NCI-H460 (cell line): ENCODE results near the gene RBMS2. TPM values are rescaled to one million over a fixed set of nuclear protein-coding genes. Genes with fewer than 3 reads are reported as not detected.
A peak's percentile ranks its signal among the peaks of the same experiment; 100 is the strongest.
"Not testable (repeated sequence)": the region's sequence is repeated elsewhere in the genome, so short reads cannot be mapped to it uniquely, and the experiment has no call there.

Source experiments
- DNase-seq: peaks from one replicate; pipeline ENCODE4 v3.0.0-alpha.2; 2016; ENCODE audit warnings: low read depth; ENCODE audit errors: extremely low read depth
- polyA plus RNA-seq: library from polyadenylated mRNA; depleted of rRNA; stranded (reverse); fragments of >200 nt; gene quantifications from 2 replicates; pipeline ENCODE4 v1.2.3, GENCODE V29; 2014; cell fraction: nucleus; rRNA removed
- total RNA-seq: library from RNA; depleted of rRNA; stranded (reverse); fragments of >200 nt; shearing (Covaris generic); gene quantifications from 2 replicates; pipeline ENCODE4 v1.2.3, GENCODE V29; 2014; rRNA removed

The RBMS2 gene, protein sequence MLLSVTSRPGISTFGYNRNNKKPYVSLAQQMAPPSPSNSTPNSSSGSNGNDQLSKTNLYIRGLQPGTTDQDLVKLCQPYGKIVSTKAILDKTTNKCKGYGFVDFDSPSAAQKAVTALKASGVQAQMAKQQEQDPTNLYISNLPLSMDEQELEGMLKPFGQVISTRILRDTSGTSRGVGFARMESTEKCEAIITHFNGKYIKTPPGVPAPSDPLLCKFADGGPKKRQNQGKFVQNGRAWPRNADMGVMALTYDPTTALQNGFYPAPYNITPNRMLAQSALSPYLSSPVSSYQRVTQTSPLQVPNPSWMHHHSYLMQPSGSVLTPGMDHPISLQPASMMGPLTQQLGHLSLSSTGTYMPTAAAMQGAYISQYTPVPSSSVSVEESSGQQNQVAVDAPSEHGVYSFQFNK
- 49.6 and 52.8 TPM in 2 replicates for total RNA-seq
- 37.6 and 47.8 TPM in 2 replicates for polyA plus RNA-seq

DNA sequence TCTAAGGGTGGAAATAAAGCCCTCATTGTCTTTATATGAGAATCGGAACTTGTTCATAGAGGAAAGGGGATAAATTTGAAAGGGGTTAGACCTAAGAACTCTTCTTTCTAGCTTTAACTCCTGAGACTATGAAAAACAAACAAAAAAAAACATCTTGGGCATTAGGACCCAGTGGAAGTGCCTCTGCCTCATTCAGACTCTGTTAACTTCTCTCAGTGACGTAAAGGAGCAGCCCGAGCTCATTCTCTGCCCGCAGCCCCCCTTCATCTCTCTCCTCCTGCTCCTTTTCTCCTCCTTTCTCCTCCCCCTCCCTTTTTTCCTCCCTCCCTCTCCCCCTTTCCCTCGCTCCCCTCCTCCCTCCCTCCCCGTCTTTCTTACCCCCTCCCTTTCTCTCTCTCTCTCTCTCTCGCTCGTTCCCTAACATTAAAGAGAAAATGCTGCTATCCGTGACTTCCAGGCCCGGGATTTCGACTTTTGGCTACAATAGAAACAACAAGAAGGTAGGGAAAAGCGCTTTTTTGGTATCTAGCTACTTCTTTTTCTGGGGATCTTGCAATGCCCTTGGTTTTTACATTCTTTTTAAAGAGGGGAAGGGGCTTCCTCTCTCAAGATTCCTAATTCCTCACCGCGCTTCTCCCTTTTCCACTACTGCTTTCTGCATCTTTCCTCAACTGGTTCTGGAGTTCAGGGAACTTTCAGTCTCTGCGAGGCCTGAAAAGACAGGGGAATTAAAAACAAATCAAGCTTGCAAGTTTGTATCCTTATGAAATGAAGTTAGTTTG lies at the start of gene RBMS2:
Gene RBMS2 (plus strand): TSS at position 231 of the 782 bp plus-strand sequence. CDS start 204 bp downstream, at position 435.
- peak; percentile 94 for DNase-seq

DNA sequence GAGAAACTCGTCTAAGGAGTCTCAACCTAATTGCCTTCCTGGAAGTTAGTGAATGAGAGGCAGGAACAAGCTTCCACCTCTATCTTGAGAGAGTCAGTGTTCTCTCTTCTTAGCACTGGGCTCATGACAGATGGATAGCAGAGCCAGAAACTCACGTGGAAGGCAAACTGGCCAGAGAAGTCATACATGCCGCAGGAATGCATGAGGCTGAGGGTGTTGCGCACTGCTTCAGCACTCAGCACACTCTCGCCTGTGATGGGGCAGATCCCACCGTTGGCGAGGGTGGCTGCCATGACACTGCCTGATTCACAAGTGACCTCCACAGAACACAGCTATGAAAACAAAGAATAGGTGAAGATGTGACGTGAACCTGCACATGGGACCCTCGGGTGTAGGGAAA lies 47.2 kb upstream of the RBMS2 start:
- DNase-seq, result no peak

DNA sequence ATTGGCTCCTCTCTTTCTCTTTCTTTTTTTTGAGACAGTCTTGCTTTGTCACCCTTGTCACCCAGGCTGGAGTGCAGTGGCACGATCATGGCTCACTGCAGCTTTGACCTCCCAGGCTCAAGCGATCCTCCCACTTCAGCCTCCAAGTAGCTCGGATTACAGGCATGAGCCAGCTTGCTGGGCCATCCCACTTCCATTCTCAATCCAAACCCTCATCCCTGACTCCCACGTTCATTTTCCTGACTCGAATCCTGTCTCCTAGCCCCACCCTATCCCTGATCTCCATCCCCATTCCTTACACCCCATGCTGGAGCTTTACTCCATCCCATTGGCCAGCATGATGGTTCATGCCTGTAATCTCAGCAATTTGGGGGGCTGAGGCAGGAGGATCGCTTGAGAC lies 45.5 kb upstream of the RBMS2 start:
- no peak for DNase-seq

DNA sequence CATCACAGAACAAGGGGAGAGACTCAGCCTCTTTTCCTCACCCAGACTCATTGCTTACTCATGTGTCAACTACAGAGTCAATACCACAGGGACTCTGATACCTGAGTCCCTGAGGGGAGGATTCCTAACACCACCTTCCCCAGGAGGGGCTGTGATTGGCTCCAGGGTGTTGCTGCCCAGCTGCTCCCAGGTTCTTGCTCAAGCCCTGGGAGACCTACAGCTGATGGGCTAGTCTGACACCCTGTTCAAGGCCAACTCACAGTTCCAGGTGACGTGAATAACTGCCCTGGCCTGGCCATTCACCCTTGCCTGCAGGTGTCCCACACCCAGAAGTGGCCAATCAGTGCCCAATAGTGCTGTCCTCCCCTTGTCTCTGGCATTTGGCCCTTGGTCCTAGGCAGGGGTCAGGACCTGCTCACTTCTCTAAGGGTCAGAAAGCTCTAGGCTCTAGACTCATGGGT lies 44.6 kb upstream of the RBMS2 start:
- no peak for DNase-seq

DNA sequence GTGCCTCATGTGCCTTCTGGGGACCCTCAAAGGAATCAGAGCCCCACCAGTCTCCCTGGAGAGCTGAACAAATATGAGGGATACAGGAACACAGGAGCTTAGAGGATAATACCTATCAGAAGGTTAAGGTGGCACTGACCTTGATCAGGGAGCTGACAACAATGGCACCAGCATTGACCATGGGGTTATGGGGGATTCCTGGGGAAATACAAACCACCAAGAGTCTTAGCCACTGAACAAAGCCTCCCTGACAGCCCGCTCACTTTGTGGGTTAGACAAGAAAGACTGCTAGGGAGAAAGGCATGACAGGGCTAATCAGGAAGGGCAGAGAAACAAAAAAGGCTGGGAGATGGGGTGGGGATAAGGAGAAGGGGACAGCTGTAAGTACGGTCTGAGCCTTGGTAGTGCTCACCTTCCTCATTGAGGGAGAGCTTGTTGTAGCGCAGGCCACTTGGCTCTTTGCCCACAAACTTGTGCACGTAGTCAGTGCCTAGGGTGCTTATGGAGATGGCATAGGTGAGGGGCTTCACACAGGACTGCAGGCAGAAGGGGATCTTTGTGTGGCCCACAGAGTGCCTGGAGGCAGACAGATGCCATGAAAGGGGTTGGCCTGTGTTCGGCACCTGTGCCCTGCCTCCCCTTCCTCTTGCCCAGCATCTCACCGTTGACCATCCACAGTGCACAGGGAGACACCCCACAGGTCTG lies 43.9 kb upstream of the RBMS2 start:
- DNase-seq, result no peak

DNA sequence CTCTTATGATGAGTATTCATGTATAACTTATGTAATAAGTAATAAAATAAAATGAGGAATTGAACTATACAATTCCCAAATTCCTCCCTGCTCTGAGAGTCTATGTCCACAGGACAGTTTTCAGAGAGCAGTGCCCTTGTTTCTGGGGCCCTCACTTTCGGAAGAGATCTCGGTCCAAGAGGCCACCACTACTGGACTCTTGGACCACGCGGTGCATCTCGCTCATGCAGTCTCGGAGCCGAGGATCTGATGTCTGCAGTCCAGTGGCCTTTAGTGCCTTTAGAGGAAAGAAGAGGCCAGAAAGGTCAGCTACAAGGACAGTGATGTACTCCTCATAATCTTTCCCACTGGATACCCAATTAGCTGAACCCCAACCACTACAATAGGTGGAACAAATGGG lies 42.0 kb upstream of the RBMS2 start:
- no peak for DNase-seq

DNA sequence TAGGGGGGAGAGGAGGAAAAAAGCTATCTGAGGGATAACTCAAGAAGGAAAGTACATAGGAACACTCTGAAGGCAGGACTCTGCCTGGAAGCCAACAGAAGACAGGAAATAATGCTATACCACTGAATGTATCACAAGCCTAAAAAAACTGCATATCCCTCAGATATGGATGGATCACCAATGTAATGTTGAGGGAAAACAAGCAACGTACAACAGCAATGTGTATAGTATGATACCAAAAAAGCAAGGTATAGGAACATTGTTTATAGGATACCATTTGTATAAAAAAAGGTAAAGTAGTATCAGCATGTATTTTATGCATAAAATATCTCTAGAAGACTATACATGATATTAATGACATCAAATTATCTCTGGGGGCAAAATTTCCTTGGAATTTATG lies 37.1 kb upstream of the RBMS2 start:
- no peak for DNase-seq

GRCh38 chr12:56486694-56487093 lies 34.9 kb upstream of the RBMS2 start:
- DNase-seq, result no peak

DNA sequence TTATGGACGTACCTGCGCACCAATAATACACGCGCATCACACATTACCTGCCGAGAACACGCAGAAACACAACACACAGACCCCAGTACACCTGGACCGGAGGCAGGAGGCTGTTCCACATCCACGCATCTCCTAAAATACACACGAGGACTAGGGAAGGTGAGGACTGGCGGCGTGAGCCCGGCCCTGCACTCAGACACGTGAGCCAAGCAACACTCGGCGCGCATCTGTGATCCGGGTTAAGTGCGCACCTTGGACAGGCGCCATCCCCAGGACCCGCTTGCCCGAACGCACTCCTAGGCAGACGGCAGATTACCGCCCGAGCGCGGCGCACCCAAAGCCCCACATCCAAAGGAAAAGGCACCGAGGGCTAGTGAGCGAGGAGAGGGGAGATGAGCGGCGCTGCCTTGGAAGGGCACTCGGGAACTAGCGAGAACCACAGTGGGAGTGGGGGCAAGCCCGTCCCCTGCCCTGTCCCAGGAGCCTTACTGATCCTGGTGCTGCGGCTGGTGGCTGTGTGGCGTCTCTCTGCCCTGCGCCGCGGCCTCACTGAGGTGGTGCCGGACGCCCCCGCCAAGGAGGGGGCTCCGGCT lies 34.1 kb upstream of the RBMS2 start:
- DNase-seq, result no peak

DNA sequence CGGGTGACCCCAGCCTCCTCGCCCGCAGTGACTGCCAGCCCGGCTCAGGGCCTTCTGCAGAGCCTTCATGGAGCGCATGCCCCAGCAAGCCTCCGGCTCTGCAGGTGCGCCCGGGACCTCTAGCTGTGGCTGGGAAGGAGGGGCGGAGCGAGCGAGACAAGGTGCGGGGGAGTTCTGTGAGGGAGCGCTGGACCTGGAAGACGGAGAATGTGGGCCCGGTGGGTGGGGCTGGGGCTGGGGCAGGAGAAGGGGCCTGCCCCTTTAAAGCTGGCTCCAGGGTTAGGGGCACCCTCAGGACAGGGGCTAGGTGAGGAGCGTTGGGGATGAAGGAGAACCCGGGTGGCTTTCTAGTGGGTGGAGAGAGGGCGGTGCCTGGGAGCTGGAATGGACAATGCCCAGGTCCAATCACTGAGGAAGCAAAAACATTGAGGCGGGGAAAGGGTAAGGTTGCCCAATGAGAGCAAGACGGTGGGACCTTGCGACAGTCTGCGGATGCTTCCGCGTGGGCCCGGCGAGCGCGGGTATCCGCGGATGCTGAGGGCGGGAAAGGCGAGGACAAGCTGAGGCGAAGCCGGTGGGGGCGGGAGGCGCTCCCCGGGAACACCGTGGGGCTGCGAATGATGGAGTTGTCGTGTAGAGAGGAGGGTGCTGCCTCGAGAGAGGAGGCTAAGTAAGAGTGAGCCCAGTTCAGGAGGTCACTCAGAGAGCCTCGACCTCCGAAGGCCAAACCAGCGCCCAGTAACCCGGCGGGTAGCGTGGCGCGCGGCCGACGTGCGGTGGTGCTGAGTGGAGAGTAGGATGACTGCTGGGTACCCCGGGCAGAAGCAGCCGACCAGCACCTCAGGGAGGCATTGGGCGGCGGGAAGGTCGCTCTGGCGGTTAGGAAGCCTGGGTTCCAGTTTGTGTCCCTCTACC lies 33.3 kb upstream of the RBMS2 start, which contains the start of gene GLS2:
Gene GLS2 (minus strand): TSS at position 121 of the 915 bp plus-strand sequence. CDS start 43 bp downstream, at position 78.
- peak; percentile 69 for DNase-seq

DNA sequence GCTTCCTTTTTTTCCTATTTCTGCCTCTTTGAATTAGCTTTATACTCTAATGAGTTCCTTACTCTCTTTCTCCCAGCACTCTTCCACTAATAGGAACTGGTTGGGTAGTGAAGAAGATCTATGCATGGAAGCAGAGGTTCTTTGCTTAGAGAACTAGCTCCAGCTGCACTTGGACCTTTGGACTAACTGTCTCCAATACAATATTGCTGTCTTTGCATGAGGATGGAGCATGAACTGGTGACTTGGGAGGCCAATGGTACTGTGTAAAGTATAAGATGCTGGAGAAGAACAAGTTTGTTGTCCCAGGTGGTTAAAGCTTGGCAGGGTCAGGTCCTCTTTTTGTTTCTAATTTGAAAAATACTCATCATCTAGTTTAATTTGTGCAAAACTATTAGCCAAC lies 31.3 kb upstream of the RBMS2 start:
- no peak for DNase-seq

DNA sequence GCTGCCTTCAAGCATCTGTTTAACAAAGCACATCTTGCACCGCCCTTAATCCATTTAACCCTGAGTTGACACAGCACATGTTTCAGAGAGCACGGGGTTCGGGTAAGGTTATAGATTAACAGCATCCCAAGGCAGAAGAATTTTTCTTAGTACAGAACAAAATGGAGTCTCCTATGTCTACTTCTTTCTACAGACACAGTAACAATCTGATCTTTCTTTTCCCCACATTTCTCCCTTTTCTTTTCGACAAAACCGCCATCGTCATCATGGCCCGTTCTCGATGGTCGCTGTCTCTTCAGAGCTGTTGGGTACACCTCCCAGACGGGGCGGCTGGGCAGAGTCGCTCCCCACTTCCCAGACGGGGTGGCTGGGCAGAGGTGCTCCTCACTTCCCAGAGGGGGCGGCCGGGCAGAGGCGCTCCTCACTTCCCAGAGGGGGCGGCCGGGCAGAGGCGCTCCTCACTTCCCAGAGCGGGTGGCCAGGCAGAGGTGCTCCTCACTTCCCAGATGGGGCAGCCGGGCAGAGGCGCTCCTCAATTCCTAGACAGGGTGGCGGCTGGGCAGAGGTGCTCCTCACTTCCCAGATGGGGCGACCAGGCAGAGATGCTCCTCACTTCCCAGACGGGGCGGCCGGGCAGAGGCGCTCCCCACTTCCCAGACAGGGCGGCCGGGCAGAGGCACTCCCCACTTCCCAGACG lies 28.1 kb upstream of the RBMS2 start:
- not testable (repeated sequence) for DNase-seq

- DNase-seq, result not testable (repeated sequence)
Measured at GRCh38 chr12:56494106-56494415, 27.6 kb upstream of the RBMS2 start.

GRCh38 chr12:56494481-56494880 lies 27.1 kb upstream of the RBMS2 start:
- DNase-seq, result not testable (repeated sequence)

DNA sequence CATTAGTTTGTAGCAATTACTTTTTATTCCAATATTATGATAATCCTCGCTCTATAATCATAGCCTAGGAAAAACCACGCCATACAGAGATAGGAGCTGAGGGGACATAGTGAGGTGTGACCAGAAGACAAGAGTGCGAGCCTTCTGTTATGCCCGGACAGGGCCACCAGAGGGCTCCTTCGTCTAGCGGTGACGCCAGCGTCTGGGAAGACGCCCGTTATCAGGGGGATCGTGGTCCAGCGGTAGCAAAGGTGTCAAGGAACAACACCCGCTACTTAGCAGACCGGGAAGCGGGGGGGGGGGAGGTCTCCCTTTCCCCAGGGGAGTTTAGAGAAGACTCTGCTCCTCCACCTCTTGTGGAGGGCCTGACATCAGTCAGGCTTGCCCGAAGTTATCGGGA lies 24.9 kb upstream of the RBMS2 start:
- peak; percentile 35 for DNase-seq

GRCh38 chr12:56498126-56498902 lies 23.3 kb upstream of the RBMS2 start:
- DNase-seq, result not testable (repeated sequence)

- not testable (repeated sequence) for DNase-seq
Measured at GRCh38 chr12:56499452-56499851, 22.2 kb upstream of the RBMS2 start.

GRCh38 chr12:56499879-56500278 lies 21.7 kb upstream of the RBMS2 start:
- DNase-seq, result not testable (repeated sequence)
